GM04504 (cell line): Measurements from ENCODE around the gene HSD3B7.

Experiments used
- DNase-seq: peaks from one replicate; pipeline ENCODE4 v3.0.0-alpha.2; 2012; ENCODE audit warnings: low read depth

The HSD3B7 gene

GRCh38 chr16:30983289-30983889 is 1.6 kb upstream of the HSD3B7 start:
- no peak for DNase-seq

- DNase-seq: no peak
Observed at GRCh38 chr16:30983898-30984610, 953 bp upstream of the HSD3B7 start.

GRCh38 chr16:30985401-30986128 is 558 bp downstream of the HSD3B7 start:
- DNase-seq: no peak

- no peak for DNase-seq
Observed at GRCh38 chr16:30986129-30986991, 1.4 kb downstream of the HSD3B7 start.

GRCh38 chr16:30987581-30988190 is 2.7 kb downstream of the HSD3B7 start:
- no peak for DNase-seq

GRCh38 chr16:30989469-30990047 is 4.6 kb downstream of the HSD3B7 start:
- DNase-seq: no peak

- DNase-seq: no peak
Observed at GRCh38 chr16:30990105-30990504, 5.1 kb downstream of the HSD3B7 start.

- no peak for DNase-seq
Observed at GRCh38 chr16:30991052-30991451, 6.0 kb downstream of the HSD3B7 start.

GRCh38 chr16:30992276-30992780 is 7.3 kb downstream of the HSD3B7 start:
- DNase-seq: no peak

GRCh38 chr16:30992931-30993816 is 8.2 kb downstream of the HSD3B7 start:
- DNase-seq: no peak

- no peak for DNase-seq
Observed at GRCh38 chr16:30995927-30996323, 10.9 kb downstream of the HSD3B7 start.

- DNase-seq: no peak
Observed at GRCh38 chr16:30996324-30996984, 11.4 kb downstream of the HSD3B7 start.

GRCh38 chr16:30996985-30997724 is 12.1 kb downstream of the HSD3B7 start:
- DNase-seq: peak; percentile 62

- peak; percentile 64 for DNase-seq
Observed at GRCh38 chr16:30997725-30998711, 13.0 kb downstream of the HSD3B7 start.

GRCh38 chr16:30998852-30999761 is 14.1 kb downstream of the HSD3B7 start:
- no peak for DNase-seq

GRCh38 chr16:31000671-31001382 is 15.8 kb downstream of the HSD3B7 start:
- DNase-seq: no peak
